HAP-1 (cell line): ENCODE data around the gene RAPGEF2.

Source experiments
- DNase-seq, 2 experiments: peaks; one replicate each; pipeline ENCODE4 v3.0.0-alpha.2; 2016 to 2020; ENCODE audit warnings: low spot score in 2 of 2
- H3K27me3 ChIP-seq: fragments of 250-450 bp; sonication (Bioruptor Pico); 2 replicates; pipeline ENCODE4 v1.5.1; 2020; ENCODE audit warnings: low read depth, mild to moderate bottlenecking, moderate library complexity
- H3K36me3 ChIP-seq: fragments of 250-450 bp; sonication (Bioruptor Pico); replicated peaks from 2 replicates; pipeline ENCODE4 v1.5.1; 2020; ENCODE audit warnings: mild to moderate bottlenecking
- H3K4me1 ChIP-seq: fragments of 250-450 bp; sonication (Bioruptor Pico); 2 replicates; pipeline ENCODE4 v1.5.1; 2020; ENCODE audit warnings: mild to moderate bottlenecking
- H3K4me3 ChIP-seq: fragments of 250-450 bp; sonication (Bioruptor Pico); 2 replicates; pipeline ENCODE4 v1.5.1; 2020; ENCODE audit warnings: mild to moderate bottlenecking, moderate library complexity
- H3K9me3 ChIP-seq: fragments of 250-450 bp; sonication (Bioruptor Pico); 2 replicates; pipeline ENCODE4 v1.5.1; 2020; ENCODE audit warnings: mild to moderate bottlenecking, moderate library complexity
- in situ Hi-C: fragments of 300-500 bp; cut with MboI; formaldehyde crosslinking; loops from 3 replicates; pipeline ENCODE4 v1.14.3; 2020; ENCODE audit warnings: low sequenced_read_pairs, inconsistent platforms, mixed read lengths

RAPGEF2 gene

DNA sequence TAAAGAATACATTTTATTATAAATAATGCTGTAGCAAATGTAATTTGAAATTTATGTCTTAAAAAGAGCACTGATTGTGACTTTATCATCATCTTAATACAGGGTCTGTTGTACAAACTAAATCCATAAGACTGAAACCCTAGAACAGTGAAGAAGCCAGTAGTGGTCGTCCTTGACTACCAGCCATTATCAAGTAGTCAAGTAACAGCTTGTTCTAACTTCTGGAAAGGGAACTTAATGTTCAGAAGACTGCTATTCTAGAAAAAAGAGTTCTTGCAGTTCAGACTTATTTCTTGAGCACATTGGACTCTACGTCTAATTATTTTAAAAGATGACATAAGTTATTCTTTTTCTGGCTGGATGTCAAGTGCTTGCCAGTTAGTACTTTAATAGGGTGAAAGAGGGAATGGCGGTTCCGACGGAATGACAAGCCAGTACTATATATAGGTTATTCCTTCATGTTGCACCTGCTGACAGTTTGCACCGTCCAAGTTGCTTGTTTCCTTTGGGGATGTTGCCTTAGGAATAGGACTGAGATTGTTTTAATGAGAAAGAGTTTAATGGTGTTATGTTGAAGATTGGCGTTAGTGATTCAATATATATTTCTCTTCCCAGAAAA lies 109.9 kb downstream of the RAPGEF2 start:
- DNase-seq, result no peak
- Histone ChIP-seq H3K4me1 (no peaks in the 10 kb centered on the region), H3K36me3 (no peaks in the 10 kb centered on the region), H3K9me3 (no peaks in the 10 kb centered on the region), H3K27me3 (no peaks in the 10 kb centered on the region), H3K4me3 (no peak overlapping the region)
- in situ Hi-C loops, result loop anchor here (25.0 kb wide), 1 partner anchor 950 kb away; no protein-coding TSS in a partner anchor

DNA sequence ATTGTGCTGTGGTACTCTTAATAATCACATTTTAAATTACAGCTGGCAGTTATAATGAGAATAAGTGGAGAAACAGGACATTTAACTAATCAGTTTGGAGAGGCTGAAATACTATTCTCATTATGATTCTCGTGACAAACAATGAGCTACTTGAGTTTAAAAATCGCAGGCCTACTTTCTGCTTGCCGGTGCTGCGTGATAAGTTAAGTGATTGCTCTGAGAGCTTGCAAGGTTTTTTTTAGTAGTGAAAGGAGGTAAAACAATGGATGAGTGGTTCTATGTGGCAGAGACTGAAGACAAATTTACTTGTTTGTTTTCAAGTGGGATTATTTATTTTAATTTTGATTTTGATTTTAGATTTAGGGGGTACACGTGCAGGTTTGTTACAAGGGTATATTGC lies 114.0 kb downstream of the RAPGEF2 start:
- no peaks in the 10 kb centered on the region for H3K4me1 ChIP-seq
- H3K9me3 ChIP-seq, result no peaks in the 10 kb centered on the region
- in situ Hi-C loops, result loop anchor here (25.0 kb wide), 1 partner anchor 955 kb away; no protein-coding TSS in a partner anchor
- no peaks in the 10 kb centered on the region for H3K36me3 ChIP-seq
- no peak for DNase-seq
- H3K27me3 ChIP-seq, result no peaks in the 10 kb centered on the region
- H3K4me3 ChIP-seq, result no peak overlapping the region

DNA sequence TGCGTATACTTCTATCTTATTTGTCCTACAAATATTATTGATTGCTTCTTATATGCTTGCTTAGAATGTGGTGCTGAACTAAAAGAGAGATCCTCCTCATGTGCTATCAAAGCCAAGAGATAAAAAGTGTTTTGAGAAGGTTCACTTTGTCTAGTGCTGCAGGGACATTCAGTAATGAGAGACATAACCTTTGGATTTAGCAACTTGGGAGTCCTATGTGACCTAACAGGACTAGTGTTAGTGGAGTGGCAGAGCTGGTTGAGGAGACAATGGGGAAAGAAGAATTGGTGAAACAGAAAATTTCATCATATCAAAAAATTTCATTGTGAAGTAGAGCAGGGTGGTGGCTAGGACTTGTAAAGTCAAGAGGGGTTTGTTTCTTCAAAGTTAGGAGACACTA lies 117.0 kb downstream of the RAPGEF2 start:
- DNase-seq, result no peak
- in situ Hi-C loops, result loop anchor here (25.0 kb wide), 1 partner anchor 958 kb away; no protein-coding TSS in a partner anchor
- H3K4me1 ChIP-seq, result no peaks in the 10 kb centered on the region

DNA sequence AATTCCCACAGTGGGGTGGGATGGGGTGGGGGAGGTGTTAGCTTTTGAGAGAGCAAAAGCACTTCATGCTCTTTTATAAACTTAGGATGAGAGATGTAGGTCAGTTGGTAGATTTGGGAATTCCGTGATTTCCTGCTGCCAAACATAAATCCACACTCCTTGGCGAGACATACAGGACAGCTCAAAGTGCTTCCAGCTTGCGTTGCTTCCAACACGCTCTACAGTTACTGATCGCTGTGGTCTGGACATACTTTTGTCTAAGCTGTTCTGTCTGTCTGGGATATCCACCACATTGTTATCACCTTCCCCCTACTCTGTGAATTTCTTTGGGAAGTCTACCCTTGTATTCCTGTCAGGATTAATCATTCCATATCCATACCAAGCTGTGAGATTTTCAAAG lies 117.5 kb downstream of the RAPGEF2 start:
- H3K36me3 ChIP-seq, result no peaks in the 10 kb centered on the region
- H3K4me3 ChIP-seq, result no peak overlapping the region
- no peaks in the 10 kb centered on the region for H3K27me3 ChIP-seq
- no peak for DNase-seq
- H3K9me3 ChIP-seq, result no peaks in the 10 kb centered on the region
- no peaks in the 10 kb centered on the region for H3K4me1 ChIP-seq
- in situ Hi-C loops, result loop anchor here (25.0 kb wide), 1 partner anchor 958 kb away; no protein-coding TSS in a partner anchor

More for the DNA sequence above, 117.0 kb downstream of the RAPGEF2 start:
- H3K27me3 ChIP-seq, result no peaks in the 10 kb centered on the region
- H3K36me3 ChIP-seq, result no peaks in the 10 kb centered on the region
- H3K9me3 ChIP-seq, result no peaks in the 10 kb centered on the region
- H3K4me3 ChIP-seq, result no peak overlapping the region

DNA sequence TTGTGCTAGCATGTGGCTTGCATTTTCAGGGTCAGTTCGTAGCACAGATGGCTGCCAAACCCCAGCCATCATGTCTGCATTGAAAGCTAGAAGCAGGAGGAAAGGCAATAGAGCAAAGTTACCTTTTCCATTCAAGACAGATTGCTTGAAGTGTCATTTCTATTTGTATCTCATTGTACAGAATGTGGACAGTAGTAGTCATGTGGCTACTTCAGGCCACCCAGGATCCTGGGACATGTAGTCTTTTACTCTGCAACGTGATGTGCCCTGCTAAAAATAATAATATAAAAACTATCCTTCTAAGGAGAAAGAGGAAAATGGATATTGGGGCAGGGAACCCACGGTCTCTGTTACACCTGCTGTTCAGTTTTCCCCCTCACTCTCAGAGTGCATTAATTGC lies 118.4 kb downstream of the RAPGEF2 start:
- no peaks in the 10 kb centered on the region for H3K36me3 ChIP-seq
- no peak for DNase-seq
- in situ Hi-C loops, result loop anchor here (25.0 kb wide), 1 partner anchor 959 kb away; no protein-coding TSS in a partner anchor
- H3K27me3 ChIP-seq, result no peaks in the 10 kb centered on the region
- H3K9me3 ChIP-seq, result no peaks in the 10 kb centered on the region
- no peaks in the 10 kb centered on the region for H3K4me1 ChIP-seq
- no peak overlapping the region for H3K4me3 ChIP-seq

DNA sequence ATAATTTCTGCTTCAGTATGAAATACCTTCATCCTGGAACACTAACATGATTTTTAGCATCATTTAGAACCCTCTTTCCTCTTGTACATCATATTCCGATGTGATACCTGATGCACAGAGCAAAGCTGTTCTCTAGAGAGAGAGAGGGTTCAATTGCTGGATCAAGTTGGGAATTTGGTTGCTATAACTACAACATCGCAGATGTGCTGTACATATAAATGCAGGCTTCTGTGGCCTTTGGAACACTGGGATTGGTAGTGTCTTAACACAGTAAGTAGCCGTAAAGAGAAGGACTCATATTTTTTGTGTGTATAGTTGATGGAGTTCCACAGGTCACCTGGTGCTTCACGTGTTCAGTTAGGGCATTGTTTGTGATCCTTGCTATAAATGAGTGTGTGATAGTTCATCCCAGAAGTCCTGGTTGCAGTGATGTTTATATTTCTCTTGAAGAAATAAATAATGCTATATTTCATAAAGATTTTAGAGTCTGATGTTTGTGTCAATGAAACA lies 119.2 kb downstream of the RAPGEF2 start:
- H3K27me3 ChIP-seq, result no peaks in the 10 kb centered on the region
- H3K4me1 ChIP-seq, result no peaks in the 10 kb centered on the region
- no peaks in the 10 kb centered on the region for H3K36me3 ChIP-seq
- no peak overlapping the region for H3K4me3 ChIP-seq
- no peaks in the 10 kb centered on the region for H3K9me3 ChIP-seq
- in situ Hi-C loops, result loop anchor here (25.0 kb wide), 1 partner anchor 960 kb away; no protein-coding TSS in a partner anchor
- DNase-seq, result no peak

DNA sequence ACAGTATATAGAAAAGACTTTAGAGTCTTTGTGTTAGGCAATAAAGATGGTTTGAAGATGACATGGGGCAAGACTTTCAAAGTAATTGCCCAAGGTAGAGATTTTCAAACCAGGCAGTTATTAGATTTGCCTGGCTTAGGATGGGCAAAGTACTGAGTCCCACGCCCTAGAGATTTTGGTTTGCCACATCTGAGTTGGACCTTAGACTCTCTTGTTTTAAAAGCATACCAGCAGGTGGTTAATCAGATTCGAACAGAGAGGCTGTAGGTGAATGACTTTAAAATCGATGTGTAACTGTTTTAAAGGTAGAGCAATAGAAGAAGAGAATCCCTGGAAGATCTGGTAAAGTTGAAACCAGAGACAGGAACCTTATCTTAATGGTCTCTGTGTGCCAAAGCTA lies 121.5 kb downstream of the RAPGEF2 start:
- Histone ChIP-seq H3K4me1 (no peaks in the 10 kb centered on the region), H3K27me3 (no peaks in the 10 kb centered on the region), H3K4me3 (no peak overlapping the region), H3K36me3 (no peaks in the 10 kb centered on the region), H3K9me3 (no peaks in the 10 kb centered on the region)
- DNase-seq, result no peak
- in situ Hi-C loops, result loop anchor here (25.0 kb wide), 1 partner anchor 962 kb away; no protein-coding TSS in a partner anchor

DNA sequence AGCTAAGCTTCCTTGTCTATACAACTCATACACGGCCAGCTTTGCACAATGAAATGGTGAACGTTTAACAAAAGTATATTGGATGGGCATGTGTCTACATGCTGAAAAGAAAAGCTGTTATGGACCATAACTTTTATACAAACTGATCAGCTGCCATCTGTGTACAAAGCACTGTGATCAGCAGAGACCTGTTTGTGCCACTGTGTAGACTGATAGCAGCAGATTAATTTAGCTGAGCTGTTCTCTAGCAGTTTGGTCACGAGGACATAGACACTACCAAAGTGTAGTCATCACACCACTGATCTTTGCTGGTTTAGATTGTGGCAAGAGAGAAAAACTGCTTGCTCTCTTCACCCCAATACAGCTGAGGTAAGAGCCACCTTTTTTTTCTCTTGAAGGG lies 124.5 kb downstream of the RAPGEF2 start:
- DNase-seq, result no peak
- no peaks in the 10 kb centered on the region for H3K36me3 ChIP-seq
- no peaks in the 10 kb centered on the region for H3K4me1 ChIP-seq
- H3K27me3 ChIP-seq, result no peaks in the 10 kb centered on the region
- no peak overlapping the region for H3K4me3 ChIP-seq
- H3K9me3 ChIP-seq, result no peaks in the 10 kb centered on the region
- in situ Hi-C loops, result no loop called here

DNA sequence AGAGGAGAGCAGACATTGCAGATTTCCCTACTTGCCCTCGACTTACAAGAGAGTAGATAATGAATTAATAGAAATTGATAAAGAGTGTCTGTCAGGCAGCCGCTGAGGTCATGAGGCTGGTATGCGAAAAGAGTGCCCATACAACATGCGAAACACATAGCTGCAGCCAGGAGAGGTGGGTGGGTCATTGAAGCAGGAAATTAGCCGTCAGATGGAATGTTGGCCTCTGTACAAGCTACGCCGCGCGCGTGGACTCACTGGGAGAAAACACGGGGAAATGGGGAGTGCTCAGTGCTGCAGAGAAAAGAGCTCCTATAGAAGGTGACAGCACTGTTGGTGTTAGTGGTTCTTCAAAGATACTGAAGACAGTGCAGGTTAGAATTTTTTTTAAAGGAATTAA lies 125.1 kb downstream of the RAPGEF2 start:
- Histone ChIP-seq H3K9me3 (no peaks in the 10 kb centered on the region), H3K4me3 (no peak overlapping the region), H3K36me3 (no peaks in the 10 kb centered on the region), H3K4me1 (no peaks in the 10 kb centered on the region), H3K27me3 (no peaks in the 10 kb centered on the region)
- DNase-seq, result no peak
- in situ Hi-C loops, result no loop called here

DNA sequence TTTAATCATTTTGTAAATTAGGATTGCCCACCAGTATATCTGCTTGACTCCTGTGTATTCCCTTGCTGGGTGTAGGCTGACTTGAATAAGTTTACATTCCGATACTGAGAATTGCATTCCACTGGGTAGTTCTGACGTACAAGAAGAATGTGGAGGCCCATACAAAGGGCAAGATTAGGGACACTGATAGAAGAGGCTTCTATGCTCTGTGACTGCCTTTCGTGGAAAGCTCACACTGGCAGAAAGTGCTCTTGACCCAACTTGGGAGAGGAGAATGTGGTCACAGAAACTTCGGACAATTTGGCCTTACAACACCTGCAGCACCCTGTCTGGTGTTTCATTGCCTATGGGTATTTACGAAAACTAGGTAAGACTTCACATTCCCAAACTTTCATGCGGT lies 126.3 kb downstream of the RAPGEF2 start:
- Histone ChIP-seq H3K4me1 (no peaks in the 10 kb centered on the region), H3K36me3 (no peaks in the 10 kb centered on the region), H3K9me3 (no peaks in the 10 kb centered on the region), H3K4me3 (no peak overlapping the region), H3K27me3 (no peaks in the 10 kb centered on the region)
- in situ Hi-C loops, result no loop called here
- no peak for DNase-seq

DNA sequence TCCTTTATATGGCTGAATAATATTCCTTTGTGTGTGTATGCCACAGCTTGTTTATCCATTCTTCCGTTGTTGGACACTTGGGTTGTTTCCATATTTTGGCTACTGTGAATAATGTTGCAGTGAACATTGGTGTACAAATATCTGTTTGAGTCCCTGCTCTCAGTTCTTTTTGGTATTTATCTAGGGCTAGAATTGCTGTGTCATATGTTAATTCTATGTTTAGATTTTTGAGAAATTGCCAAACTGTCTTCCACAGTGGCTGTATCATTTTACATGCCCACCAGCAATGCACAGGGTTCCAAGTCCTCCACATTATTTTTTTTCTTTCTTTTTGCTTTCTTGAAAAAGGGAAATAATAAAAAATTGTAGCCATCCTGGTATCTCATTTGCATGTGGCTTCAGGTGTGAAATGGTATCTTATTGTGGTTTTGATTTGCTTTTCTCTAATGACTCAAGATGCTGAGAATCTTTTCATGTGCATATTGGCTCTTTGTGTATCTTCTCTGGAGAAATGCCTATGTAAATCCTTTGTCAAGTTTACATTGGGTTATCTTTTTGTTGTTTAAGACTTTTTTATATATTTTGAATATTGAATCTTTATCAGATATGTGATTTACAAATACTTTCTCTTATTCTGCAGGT lies 129.7 kb downstream of the RAPGEF2 start:
- no peaks in the 10 kb centered on the region for H3K9me3 ChIP-seq
- H3K4me3 ChIP-seq, result no peak overlapping the region
- H3K36me3 ChIP-seq, result no peaks in the 10 kb centered on the region
- H3K27me3 ChIP-seq, result no peaks in the 10 kb centered on the region
- no peak for DNase-seq
- in situ Hi-C loops, result no loop called here
- no peaks in the 10 kb centered on the region for H3K4me1 ChIP-seq

DNA sequence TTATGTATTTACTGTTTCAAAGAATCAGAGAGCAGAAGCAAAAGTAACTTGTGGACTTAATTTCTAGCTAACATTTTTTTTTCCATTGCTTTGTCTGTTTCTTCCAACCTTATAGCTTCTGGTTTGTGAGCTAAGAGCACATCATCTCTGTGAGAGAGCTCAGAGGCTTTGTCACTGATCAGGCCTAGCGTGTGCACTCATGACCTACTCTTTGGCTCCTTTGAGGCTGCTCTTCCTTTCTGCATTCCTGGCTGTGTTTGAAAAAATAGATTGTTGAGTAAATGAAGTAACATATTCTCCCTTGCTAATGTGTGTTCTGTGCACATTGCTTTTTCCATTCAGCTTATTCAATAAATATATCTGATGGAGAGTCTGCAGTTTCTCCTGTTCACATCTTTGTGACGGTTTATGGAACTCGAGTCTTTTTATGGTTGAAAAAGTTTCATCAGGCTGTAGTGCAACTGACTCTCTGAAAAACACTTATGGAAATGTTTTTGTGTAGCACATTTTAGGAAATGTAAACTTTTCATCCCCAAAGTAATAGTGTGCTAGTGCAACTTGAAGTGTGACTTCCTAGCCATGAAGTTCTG lies 133.0 kb downstream of the RAPGEF2 start:
- H3K36me3 ChIP-seq, result no peaks in the 10 kb centered on the region
- H3K4me3 ChIP-seq, result no peak overlapping the region
- H3K27me3 ChIP-seq, result no peaks in the 10 kb centered on the region
- no peaks in the 10 kb centered on the region for H3K4me1 ChIP-seq
- no peak for DNase-seq
- H3K9me3 ChIP-seq, result no peaks in the 10 kb centered on the region
- in situ Hi-C loops, result no loop called here

DNA sequence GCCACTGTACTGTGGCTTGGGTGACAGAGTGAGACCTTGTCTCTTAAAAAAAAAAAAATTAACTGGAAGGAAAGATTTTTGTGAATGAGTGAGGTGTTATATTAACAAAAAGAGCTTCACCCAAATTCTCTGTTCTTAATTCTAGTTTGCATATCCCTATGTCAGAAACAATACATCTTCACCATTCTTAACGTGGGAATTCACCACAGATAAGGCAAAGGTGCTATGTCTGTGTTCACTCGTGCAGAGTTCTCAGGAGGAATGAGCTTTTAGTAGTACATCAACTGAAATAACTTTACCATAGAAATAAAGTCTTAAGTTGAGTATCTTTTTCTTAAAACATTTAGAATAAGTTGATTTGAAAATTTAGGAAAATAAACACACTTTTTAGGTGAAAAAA lies 135.1 kb downstream of the RAPGEF2 start:
- Histone ChIP-seq H3K4me3 (no peak overlapping the region), H3K9me3 (no peaks in the 10 kb centered on the region), H3K36me3 (no peaks in the 10 kb centered on the region), H3K27me3 (no peaks in the 10 kb centered on the region), H3K4me1 (no peaks in the 10 kb centered on the region)
- DNase-seq, result no peak
- in situ Hi-C loops, result no loop called here

DNA sequence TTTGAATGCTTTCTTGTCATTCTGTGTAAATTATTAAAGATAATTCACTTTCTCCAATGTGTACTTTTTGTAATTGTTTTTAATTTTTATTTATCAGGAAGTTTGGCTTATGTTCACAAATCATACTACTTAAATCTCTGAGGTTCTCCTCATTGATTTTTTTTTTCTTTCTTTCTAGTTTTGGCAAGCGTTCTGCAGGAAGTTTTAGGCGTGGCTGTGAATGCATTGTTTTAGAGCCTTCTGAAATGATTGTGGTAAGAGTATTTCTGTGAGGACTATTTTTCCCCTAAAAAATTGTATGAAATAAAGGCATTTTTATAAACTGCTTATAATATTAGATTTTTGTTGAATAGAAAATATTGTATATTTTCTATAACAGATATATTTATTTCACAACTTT lies 135.8 kb downstream of the RAPGEF2 start:
- H3K9me3 ChIP-seq, result no peaks in the 10 kb centered on the region
- H3K4me1 ChIP-seq, result peaks cover 3% of the 10 kb centered on the region
- in situ Hi-C loops, result no loop called here
- H3K36me3 ChIP-seq, result no peaks in the 10 kb centered on the region
- DNase-seq, result no peak
- H3K4me3 ChIP-seq, result no peak overlapping the region
- no peaks in the 10 kb centered on the region for H3K27me3 ChIP-seq
